ENCODE data around the gene HSCB.

DNA sequence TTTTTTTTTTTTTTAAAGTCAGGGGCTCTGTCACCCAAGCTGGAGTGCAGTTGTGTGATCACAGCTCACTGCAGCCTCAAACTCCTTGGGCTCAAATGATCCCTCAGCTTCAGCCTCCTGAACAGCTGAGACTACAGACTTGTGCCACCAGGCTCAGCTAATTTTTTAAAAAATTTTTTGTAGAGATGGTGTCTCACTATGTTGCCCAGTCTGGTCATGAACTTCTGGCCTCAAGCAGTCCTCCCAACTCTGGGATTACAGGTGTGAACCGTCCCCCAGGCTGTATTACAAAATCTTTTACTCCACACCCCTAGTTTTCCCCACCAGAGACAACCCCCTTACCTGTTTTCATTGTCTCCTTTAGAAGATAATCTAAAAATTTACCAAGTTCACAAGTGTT, 32.5 kb downstream of the HSCB start:
- TF ChIP-seq, protein P1, sequence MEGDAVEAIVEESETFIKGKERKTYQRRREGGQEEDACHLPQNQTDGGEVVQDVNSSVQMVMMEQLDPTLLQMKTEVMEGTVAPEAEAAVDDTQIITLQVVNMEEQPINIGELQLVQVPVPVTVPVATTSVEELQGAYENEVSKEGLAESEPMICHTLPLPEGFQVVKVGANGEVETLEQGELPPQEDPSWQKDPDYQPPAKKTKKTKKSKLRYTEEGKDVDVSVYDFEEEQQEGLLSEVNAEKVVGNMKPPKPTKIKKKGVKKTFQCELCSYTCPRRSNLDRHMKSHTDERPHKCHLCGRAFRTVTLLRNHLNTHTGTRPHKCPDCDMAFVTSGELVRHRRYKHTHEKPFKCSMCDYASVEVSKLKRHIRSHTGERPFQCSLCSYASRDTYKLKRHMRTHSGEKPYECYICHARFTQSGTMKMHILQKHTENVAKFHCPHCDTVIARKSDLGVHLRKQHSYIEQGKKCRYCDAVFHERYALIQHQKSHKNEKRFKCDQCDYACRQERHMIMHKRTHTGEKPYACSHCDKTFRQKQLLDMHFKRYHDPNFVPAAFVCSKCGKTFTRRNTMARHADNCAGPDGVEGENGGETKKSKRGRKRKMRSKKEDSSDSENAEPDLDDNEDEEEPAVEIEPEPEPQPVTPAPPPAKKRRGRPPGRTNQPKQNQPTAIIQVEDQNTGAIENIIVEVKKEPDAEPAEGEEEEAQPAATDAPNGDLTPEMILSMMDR (conservative IDR thresholded peaks at IDR 0.05; ENCODE audit: low read depth, low read length), result no peak
- no peak for TF ChIP-seq EZH2 (IDR thresholded peaks at IDR 0.05; ENCODE audit: borderline replicate concordance, low read depth, low read length, poor library complexity, severe bottlenecking)
